ENCODE results near the gene RNF175. TPM values are rescaled to one million over a fixed set of nuclear protein-coding genes. Genes with fewer than 3 reads are reported as not detected.

RNF175 gene
- total RNA-seq = not detected

DNA sequence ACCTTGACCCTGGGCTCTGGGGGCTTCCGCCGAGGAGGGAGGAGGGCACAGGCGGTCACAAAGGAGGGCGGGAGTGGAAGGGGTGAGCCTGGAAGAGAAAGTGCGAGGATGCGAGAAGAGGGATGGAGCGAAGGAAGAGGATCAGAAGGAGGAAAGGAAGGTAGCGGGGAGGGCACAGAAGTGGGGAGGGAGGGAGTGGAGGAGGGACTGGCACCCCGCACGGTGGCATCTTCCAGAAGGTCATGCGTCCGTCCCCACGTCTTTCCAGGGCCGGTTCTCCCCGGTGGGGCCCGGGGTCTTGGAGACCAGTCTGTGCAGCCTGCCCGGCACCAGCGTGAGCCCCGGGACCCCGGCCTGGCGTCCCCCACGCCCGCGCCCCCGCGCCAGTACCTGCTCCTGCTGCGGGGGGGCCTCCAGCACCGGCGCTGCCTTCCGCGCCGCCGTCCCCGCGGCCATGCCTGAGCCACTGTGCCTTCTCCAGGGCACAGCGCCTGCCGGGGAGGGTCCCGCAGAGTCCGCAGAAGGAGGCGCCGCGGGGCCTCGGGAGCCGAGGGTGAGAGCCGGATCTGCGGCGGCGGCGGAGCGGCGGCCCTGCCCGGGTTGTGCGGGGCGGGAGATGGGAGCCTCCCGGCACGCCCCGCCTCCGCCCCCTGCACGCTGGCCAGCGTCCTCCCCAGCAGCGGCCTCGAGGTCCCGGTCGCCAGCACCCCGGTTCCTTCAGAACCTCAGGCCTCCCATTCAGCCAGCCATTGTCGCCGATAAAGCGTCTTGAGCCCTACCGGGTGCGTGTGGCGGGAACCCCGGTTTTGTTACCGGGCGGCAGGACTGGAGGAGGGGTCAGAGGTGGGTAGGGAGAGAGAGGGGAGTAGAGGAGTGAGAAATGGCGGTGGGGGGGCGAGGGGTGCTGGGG lies at the start of gene RNF175:
RNF175 (minus strand) TSS at position 618 of the 910 bp plus-strand sequence; CDS start at position 456, 162 bp downstream.
- peak; percentile 27 for ATAC-seq

GRCh38 chr4:153809307-153809706 lies 49.5 kb upstream of the RNF175 start:
- no peak for ATAC-seq

DNA sequence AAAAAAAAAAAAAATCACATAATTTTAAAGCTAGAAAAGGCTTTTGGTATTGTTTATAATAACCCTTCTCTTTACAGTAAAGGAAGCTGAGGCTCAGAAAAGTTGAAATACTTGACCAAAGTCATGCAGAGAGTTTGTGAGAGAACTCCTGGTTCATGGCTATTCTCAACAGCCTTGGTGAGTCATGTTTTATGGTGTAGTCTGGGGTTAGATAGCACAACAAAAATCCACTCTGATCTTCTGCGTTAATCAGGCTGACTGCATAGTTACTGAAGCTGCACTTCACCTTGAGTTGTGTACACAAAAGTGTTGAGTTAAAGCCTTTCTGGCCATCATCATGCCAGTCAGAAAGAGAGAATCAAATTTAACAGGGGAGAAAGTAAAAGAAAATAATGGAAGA lies 48.4 kb upstream of the RNF175 start:
- ATAC-seq = no peak

GRCh38 chr4:153806073-153806472 lies 46.2 kb upstream of the RNF175 start:
- no peak for ATAC-seq

- no peak for ATAC-seq
These were observed 44.9 kb upstream of the RNF175 start for GRCh38 chr4:153804722-153805121.

- ATAC-seq = no peak
These were observed 39.9 kb upstream of the RNF175 start for GRCh38 chr4:153799694-153800074.

DNA sequence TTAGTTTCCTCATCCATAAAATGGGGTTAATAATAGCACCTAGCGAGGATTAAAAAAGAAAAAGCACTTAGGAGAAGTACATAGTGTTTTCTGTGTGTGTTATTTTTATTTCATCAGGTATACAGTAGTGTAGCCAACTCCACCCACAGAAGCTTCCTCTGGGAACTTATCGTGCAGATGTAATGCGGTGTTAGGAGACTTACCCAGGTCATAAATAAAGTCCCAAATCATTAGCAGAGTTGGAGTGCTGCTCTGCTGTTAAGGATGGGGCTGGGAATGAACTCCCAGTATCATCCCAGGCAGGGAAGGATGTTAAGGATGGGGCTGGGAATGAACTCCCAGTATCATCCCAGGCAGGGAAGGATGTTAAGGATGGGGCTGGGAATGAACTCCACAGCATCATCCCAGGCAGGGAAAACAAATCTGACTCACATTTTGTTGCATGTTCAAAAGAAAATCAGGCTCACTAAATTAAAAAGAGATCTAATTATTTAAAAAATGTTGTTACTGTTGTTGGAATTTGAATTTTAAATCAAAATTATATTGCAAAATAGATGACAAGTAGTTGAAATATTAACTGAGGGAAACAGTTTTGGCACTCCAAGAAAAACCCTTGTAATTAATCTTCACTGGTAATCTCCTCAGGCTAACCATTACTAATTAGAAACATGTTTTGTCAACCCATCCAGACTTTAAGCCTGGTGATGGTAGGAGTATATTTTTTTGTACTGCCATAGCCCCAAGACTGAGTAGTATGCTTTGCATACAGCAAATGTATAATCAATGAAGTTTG lies 39.3 kb upstream of the RNF175 start:
- no peak for ATAC-seq

DNA sequence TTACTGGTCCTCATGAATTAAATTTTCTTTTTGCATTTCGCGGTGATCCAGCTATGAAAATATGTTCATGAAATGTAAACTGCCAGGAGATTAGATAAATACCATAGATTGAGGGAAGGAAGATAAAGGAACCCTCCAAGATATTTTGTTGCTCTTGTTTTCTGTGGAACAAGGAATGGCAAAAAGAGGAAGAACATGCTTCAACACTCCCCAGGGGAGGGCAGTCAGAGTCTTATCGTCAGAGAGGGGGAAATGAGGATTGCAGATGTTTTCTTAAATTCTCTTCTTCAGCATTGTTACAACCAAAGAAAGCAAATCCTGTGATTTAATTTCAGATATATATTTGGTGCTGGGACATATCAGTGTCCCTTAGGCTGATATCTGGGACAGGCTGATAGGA lies 38.6 kb upstream of the RNF175 start:
- ATAC-seq = no peak

DNA sequence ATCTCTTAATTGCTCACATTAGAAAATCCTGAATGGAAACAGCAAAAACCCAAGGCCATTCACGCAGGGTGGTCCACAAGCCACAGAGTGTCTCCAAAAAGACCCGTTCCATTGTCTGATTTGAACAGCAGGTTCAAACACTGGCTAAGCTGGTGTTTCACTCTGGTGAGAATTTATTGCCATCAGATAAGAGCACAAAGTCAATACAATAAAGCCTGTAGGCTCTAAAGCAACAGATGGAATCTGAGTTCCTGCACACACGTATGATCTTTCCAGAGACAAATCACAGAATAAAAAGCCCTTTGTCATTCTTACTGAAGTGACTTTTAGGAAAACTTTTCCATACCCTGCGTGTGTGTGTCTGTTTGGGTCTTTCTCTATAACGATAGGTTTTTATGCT lies 34.2 kb upstream of the RNF175 start:
- ATAC-seq = no peak

DNA sequence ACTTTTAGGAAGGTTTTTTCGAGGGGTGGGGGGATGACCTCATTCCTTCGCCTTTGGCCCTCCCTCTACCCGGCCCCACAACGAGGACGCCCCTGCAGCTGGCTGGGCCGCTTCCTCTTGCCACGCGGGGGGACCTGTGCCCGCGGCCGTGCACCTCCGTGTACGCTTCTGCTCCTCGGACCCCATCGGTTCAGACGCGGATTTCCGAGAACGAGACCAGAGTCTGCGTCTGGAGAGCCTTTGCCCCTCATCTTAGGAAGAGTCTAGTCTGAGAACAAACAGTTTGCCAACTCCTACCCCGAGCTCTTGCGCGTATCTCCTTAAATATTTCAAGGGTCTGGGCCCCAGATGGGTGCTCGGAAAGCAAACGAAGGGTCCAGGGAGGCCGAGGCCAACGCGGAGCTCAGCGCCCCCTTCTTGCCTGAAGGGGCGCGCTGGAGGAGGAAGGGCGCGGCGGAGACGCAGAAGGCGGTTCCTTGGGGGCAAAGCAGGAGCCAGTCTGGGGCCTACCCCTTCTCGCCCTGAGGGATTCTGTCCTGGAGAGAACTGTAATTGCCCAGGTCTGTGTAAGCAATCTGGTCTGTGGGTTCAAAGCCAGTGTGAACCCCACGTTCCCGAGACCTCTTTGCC lies 32.9 kb upstream of the RNF175 start:
- ATAC-seq = no peak

- ATAC-seq = peak; percentile 73
These were observed 32.2 kb upstream of the RNF175 start for GRCh38 chr4:153791746-153792617.

GRCh38 chr4:153790962-153791551 lies 31.2 kb upstream of the RNF175 start:
- no peak for ATAC-seq

- no peak for ATAC-seq
These were observed 30.7 kb upstream of the RNF175 start for GRCh38 chr4:153790500-153790865.

GRCh38 chr4:153789741-153790499 lies 30.1 kb upstream of the RNF175 start:
- ATAC-seq = no peak

GRCh38 chr4:153788413-153789276 lies 28.8 kb upstream of the RNF175 start, which contains the start of gene SFRP2:
Gene SFRP2 (minus strand): TSS chr4:153789083. CDS start chr4:153788835, 248 bp downstream.
- ATAC-seq = no peak

- ATAC-seq = no peak
These were observed 28.2 kb upstream of the RNF175 start for GRCh38 chr4:153788051-153788412.

DNA sequence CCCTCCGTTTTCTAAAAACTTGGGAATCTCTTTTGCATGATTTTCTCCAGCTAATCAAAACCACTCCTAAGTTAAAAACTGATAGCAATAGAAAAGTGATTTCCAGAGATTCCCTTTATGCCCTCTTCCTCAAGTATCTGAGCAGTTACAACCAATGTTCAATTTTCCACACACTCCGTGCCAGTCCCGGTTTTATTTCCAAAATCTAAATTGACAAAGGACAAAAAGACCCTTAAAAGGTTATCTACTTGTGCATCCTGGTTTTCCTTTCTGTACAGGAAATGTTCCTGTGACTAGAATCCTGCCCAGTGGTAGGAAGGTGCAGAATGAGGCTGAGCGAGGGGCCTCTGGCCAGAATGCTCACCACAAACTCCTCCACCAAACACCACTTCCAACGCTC lies 27.8 kb upstream of the RNF175 start:
- ATAC-seq = no peak

- no peak for ATAC-seq
These were observed 27.3 kb upstream of the RNF175 start for GRCh38 chr4:153787061-153787560.

GRCh38 chr4:153785910-153786721 lies 26.3 kb upstream of the RNF175 start:
- no peak for ATAC-seq

Data from esophagus mucosa (tissue), 1 donor.